Measurements from ENCODE around the gene EYA2.

DNA sequence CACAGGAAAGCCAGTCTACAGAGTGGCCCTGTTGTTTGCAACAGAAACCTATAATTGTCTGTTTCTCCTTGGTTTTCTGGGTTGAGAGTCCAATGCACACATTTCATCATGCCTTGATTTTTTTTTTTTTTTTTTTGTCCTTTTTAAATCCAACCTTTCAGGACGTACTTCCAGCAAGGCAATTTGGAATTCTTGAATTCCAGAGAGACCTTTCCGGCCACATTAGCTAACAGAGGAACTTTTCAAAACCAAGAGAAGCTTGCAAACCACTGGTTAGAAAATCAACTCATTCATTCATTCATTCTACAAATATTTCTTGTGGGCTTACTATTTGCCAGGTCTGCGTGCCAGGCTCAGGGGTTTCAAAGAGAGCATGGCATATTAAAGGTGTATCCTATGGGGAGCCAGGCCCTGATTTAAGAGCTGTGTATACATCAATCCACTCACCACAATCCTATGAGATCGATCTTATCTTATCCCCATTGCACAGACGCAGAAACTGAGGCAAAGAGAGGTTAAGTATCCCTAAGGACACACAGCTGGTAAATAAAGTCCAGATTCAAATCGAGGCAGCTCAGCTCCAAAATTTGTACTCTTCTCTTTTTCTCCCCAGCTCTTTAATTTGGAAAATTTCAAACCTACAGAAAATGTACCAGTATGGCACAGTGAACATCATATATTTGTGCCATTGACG, 43.0 kb downstream of the EYA2 start:
- TF ChIP-seq, protein P1, sequence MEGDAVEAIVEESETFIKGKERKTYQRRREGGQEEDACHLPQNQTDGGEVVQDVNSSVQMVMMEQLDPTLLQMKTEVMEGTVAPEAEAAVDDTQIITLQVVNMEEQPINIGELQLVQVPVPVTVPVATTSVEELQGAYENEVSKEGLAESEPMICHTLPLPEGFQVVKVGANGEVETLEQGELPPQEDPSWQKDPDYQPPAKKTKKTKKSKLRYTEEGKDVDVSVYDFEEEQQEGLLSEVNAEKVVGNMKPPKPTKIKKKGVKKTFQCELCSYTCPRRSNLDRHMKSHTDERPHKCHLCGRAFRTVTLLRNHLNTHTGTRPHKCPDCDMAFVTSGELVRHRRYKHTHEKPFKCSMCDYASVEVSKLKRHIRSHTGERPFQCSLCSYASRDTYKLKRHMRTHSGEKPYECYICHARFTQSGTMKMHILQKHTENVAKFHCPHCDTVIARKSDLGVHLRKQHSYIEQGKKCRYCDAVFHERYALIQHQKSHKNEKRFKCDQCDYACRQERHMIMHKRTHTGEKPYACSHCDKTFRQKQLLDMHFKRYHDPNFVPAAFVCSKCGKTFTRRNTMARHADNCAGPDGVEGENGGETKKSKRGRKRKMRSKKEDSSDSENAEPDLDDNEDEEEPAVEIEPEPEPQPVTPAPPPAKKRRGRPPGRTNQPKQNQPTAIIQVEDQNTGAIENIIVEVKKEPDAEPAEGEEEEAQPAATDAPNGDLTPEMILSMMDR (IDR thresholded peaks at IDR 0.05): no peak
- TF ChIP-seq EZH2 (IDR thresholded peaks at IDR 0.05; ENCODE audit: borderline replicate concordance, insufficient read depth, low read depth, low read length, poor library complexity, severe bottlenecking): no peak

Data from B cell (primary cell).